Heart right ventricle (tissue), 16 donors: ENCODE measurements around the gene ARAP1. TPM values are rescaled to one million over a fixed set of nuclear protein-coding genes. Genes with fewer than 3 reads are reported as not detected.

Experiments used
- ATAC-seq, 8 donors: fragments of 200-7000 bp; cut with Tn5 transposase; one replicate each; pipeline ENCODE4 v1.9.1; 2020; ENCODE audit warnings: mild to moderate bottlenecking in 8 of 8, moderate library complexity in 8 of 8, moderate number of reproducible peaks in 1 of 8
- DNase-seq, 2 donors: peaks; one replicate each; pipeline ENCODE4 v3.0.0-alpha.2; 2020
- H3K27ac ChIP-seq, 10 donors: fragments of 200-600 bp; sonication (generic) in 2 of 10; one replicate each; pipeline versions ENCODE4 v1.5.0 to v1.8.0; 2020 to 2022; ENCODE audit warnings: mild to moderate bottlenecking in 3 of 10
- H3K27me3 ChIP-seq, 7 donors: fragments of 200-600 bp; one replicate each; pipeline ENCODE4 v1.8.0; 2021 to 2022; ENCODE audit warnings: mild to moderate bottlenecking in 2 of 7
- H3K36me3 ChIP-seq, 9 donors: fragments of 200-600 bp; sonication (generic) in 1 of 9; one replicate each; pipeline versions ENCODE4 v1.5.0 to v1.8.0; 2020 to 2022; ENCODE audit warnings: mild to moderate bottlenecking in 2 of 9
- H3K4me1 ChIP-seq, 9 donors: fragments of 200-600 bp; sonication (generic) in 1 of 9; one replicate each; pipeline versions ENCODE4 v1.5.0 to v1.8.0; 2020 to 2022; ENCODE audit warnings: mild to moderate bottlenecking in 4 of 9
- H3K4me3 ChIP-seq, 10 donors: fragments of 200-600 bp; sonication (generic) in 2 of 10; one replicate each; pipeline versions ENCODE4 v1.5.0 to v1.8.0; 2020 to 2022; ENCODE audit warnings: mild to moderate bottlenecking in 7 of 10, moderate library complexity in 2 of 10
- H3K9me3 ChIP-seq, 11 donors: fragments of 200-600 bp in 10 of 11; sonication (generic) in 2 of 11; one replicate each; pipeline versions ENCODE4 v1.5.0 to v1.8.0; 2013 to 2022; ENCODE audit warnings: mild to moderate bottlenecking in 2 of 11, control low read depth in 1 of 11, moderate library complexity in 1 of 11
- CTCF ChIP-seq, 9 donors: fragments of 200-600 bp; sonication (generic) in 2 of 9; IDR thresholded peaks; one replicate each; pipeline versions ENCODE4 v1.5.0 to v1.8.0; 2021 to 2022; ENCODE audit warnings: antibody characterized with exemption in 9 of 9, mild to moderate bottlenecking in 5 of 9, moderate library complexity in 1 of 9
- WGBS, 2 donors: extraction: QIAGEN DNeasy Blood & Tissue Kit; methylation state at CpG; one replicate each; pipeline ENCODE4 v1.1.7; 2013; ENCODE audit warnings: inconsistent platforms in 1 of 2; 5-methylcytosine and 5-hydroxymethylcytosine counted together
- intact Hi-C, 10 donors: fragments of 100-400 bp; cut with DNase I; formaldehyde crosslinking; loops; one replicate each; pipeline versions ENCODE4 v1.11.1 to v1.14.2; 2022
- polyA plus RNA-seq, 2 donors: library from polyadenylated mRNA; stranded (reverse); fragments of 200-250 nt; gene quantifications; one replicate each; pipeline ENCODE4 v1.2.3, GENCODE V29; 2013
- total RNA-seq, 10 donors: library from RNA; stranded (reverse); fragmentation: NEBNext Ultra II Directional in 3 of 10; extraction: Animal tissue kit (Norgen Biotek cat#: 25700) in 3 of 10; gene quantifications; one replicate each; pipeline versions ENCODE4 v1.2.1 to v1.2.4, GENCODE V29; 2021 to 2023
- donor health status: Arrhythmogenic right ventricular cardiomyopathy.
- donor health status: ischemic (EF 13 %, LVEDD 7.1; RV severe dilation, severe dysfunction).
- donor health status: healthy with polysubstance abuse.
- donor health status: DM: no; HTN: yes; CAD: no.
- donor health status: DM: no; HTN: no; CAD: no.
- donor health status: ischemic (EF 25% LVEDD 6.9; RV normal size, moderate dysfunction).
- donor health status: ischemic (EF 25% LVEDD 5.7; RV mildly dilated, moderate dysfunction).
- donor health status: healthy.
- donor health status: DM: yes; HTN: yes; CAD: no.
- donor health status: Ischemic cardiomyopathy.
- donor health status: ischemic (EF 35%, LVEDD 5.7; RV mildly dilated, moderate dysfunction).
- donor health status: nonischemic (EF 11% LVEDD 7.7; RV severe dilation, severe dysfunction).
- donor health status: DM: yes; HTN: yes; CAD: no.
- donor health status: PGD.
- donor health status: ischemic (EF 29% LVEDD 5.4; RV normal size, mild dysfunction).
- donor health status: nonischemic (EF 23%, LVEDD 6.1; RV moderate dilation, normal function).

ARAP1 gene
- total and polyA plus RNA-seq, 12 donors, result 30.4 to 68.3 (median 40.8) TPM

GRCh38 chr11:72780296-72781062 is 28.3 kb upstream of the ARAP1 start:
- intact Hi-C loops, result loop anchor here in 1 of 10 donors (10.0 kb wide), 1 partner anchor 56 kb away; no protein-coding TSS in a partner anchor
- DNase-seq, result no peak

DNA sequence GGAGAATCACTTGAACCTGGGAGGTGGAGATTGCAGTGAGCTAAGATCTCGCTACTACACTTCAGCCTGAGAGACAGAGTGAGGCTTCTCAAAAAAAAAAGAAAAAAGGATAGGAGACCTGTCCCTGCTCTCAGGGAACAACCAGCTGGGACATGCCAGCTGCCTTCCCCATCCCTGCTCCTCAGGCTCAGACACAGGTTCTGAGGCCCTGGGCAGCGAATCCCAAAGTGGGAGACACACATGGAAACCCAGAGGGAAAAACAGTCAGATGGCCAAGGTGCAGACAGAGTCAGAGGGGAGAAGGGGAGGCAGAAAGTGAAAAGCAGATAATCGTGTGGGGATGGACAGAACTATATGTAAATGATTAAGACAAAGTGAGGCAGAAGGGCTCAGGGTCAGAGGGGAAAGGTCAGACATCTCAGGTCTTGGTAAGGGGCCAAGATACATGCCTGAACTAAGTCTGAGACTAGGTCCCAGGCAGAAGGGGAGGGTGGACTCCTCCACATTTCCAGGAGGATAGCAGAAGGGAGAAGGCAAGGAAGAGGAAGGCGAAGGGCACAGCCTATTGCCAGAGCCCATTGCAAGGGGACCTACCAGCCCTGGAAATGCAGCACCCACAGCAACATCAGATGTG is 27.4 kb upstream of the ARAP1 start:
- ATAC-seq, result no peak
- DNase-seq, result no peak
- 89 to 91% methylated on average over 4 of the region's 4 CpGs for WGBS, 2 donors
- no peak for TF ChIP-seq CTCF (IDR thresholded peaks at IDR 0.05)
- intact Hi-C loops, result loop anchor here in 2 of 10 donors (5.0 to 10.0 kb wide), 2 partner anchors 55 to 632 kb away; no protein-coding TSS in a partner anchor
- Histone ChIP-seq H3K4me3 (no peak overlapping the region), H3K36me3 (no peaks in the 10 kb centered on the region), H3K27ac (peak overlapping the region in 1 of 10 donors; percentile 31), H3K9me3 (no peaks in the 10 kb centered on the region), H3K4me1 (peaks cover 11 to 54% (median 41%) of the 10 kb centered on the region in 9 donors), H3K27me3 (peaks cover 0 to 8% (median 0%) of the 10 kb centered on the region in 7 donors)

More at GRCh38 chr11:72780296-72781062, 28.3 kb upstream of the ARAP1 start:
- H3K4me1 ChIP-seq, result peaks cover 11 to 54% (median 41%) of the 10 kb centered on the region in 9 donors
- no peaks in the 10 kb centered on the region for H3K9me3 ChIP-seq
- H3K36me3 ChIP-seq, result no peaks in the 10 kb centered on the region
- peaks cover 0 to 8% (median 0%) of the 10 kb centered on the region in 7 donors for H3K27me3 ChIP-seq
- no peak for TF ChIP-seq CTCF (IDR thresholded peaks at IDR 0.05)
- no peak for ATAC-seq
- peak overlapping the region; percentile 4 to 68 (median 65) for H3K4me3 ChIP-seq
- peak overlapping the region in 3 of 10 donors; percentile 13 to 31 (median 16) for H3K27ac ChIP-seq
- WGBS, 2 donors, result 92 to 93% methylated on average over 10 of the region's 10 CpGs

- no peak for DNase-seq
- Histone ChIP-seq H3K4me3 (no peak overlapping the region), H3K27ac (no peak overlapping the region), H3K4me1 (peaks cover 11 to 59% (median 42%) of the 10 kb centered on the region in 9 donors), H3K9me3 (no peaks in the 10 kb centered on the region), H3K27me3 (peaks cover 0 to 8% (median 0%) of the 10 kb centered on the region in 7 donors), H3K36me3 (no peaks in the 10 kb centered on the region)
- no peak for ATAC-seq
- 95% methylated on average over 7 of the region's 7 CpGs for WGBS, 2 donors
- intact Hi-C loops, result loop anchor here in 1 of 10 donors (5.0 kb wide), 1 partner anchor 632 kb away; no protein-coding TSS in a partner anchor
- no peak for TF ChIP-seq CTCF (IDR thresholded peaks at IDR 0.05)
Observed at GRCh38 chr11:72778535-72779494, 26.6 kb upstream of the ARAP1 start.
